ENCODE results near the gene CCL25.
A peak's percentile ranks its signal among the peaks of the same experiment; 100 is the strongest.
"Not testable (repeated sequence)": the region's sequence is repeated elsewhere in the genome, so short reads cannot be mapped to it uniquely, and the experiment has no call there.

Gene CCL25

GRCh38 chr19:8083141-8083540 is 30.6 kb downstream of the CCL25 start:
- DNase-seq: peak in 3 of 10 donors; percentile 55 to 64 (median 57)
- intact Hi-C loops (cut with DNase I): no loop called here

GRCh38 chr19:8084152-8084551 is 31.6 kb downstream of the CCL25 start:
- peak in 3 of 10 donors; percentile 47 to 74 (median 47) for DNase-seq
- intact Hi-C loops (cut with DNase I): no loop called here

- intact Hi-C loops (cut with DNase I): no loop called here
- DNase-seq: peak in 3 of 10 donors; percentile 50 to 68 (median 64)
These were observed 33.2 kb downstream of the CCL25 start for GRCh38 chr19:8085598-8086408.

GRCh38 chr19:8086849-8087248 is 34.3 kb downstream of the CCL25 start:
- DNase-seq: peak in 3 of 10 donors; percentile 47 to 80 (median 51)
- intact Hi-C loops (cut with DNase I): no loop called here

GRCh38 chr19:8087876-8088275 is 35.3 kb downstream of the CCL25 start:
- peak in 2 of 10 donors; percentile 41 to 69 for DNase-seq
- intact Hi-C loops (cut with DNase I): no loop called here

- peak in 1 of 10 donors; percentile 40 for DNase-seq
- intact Hi-C loops (cut with DNase I): no loop called here
These were observed 36.4 kb downstream of the CCL25 start for GRCh38 chr19:8088752-8089663.

GRCh38 chr19:8089664-8090601 is 37.4 kb downstream of the CCL25 start:
- DNase-seq: peak in 3 of 10 donors; percentile 24 to 67 (median 55)
- intact Hi-C loops (cut with DNase I): no loop called here

GRCh38 chr19:8090950-8091349 is 38.4 kb downstream of the CCL25 start:
- intact Hi-C loops (cut with DNase I): no loop called here

GRCh38 chr19:8093740-8094139 is 41.2 kb downstream of the CCL25 start:
- intact Hi-C loops (cut with DNase I): no loop called here
- DNase-seq: peak in 1 of 10 donors; percentile 12

More at GRCh38 chr19:8090950-8091349, 38.4 kb downstream of the CCL25 start:
- peak in 2 of 10 donors; percentile 39 to 48 for DNase-seq

GRCh38 chr19:8094336-8094735 is 41.8 kb downstream of the CCL25 start:
- intact Hi-C loops (cut with DNase I): no loop called here

GRCh38 chr19:8095354-8095886 is 42.9 kb downstream of the CCL25 start:
- DNase-seq: peak in 2 of 10 donors; percentile 11 to 19
- intact Hi-C loops (cut with DNase I): no loop called here

More at GRCh38 chr19:8094336-8094735, 41.8 kb downstream of the CCL25 start:
- DNase-seq: peak in 2 of 10 donors; percentile 14 to 64

- peak in 2 of 10 donors; percentile 39 to 51 for DNase-seq
- intact Hi-C loops (cut with DNase I): no loop called here
These were observed 43.5 kb downstream of the CCL25 start for GRCh38 chr19:8096071-8096470.

- DNase-seq: peak in 1 of 10 donors; percentile 37
- intact Hi-C loops (cut with DNase I): no loop called here
These were observed 44.6 kb downstream of the CCL25 start for GRCh38 chr19:8097198-8097597.

- intact Hi-C loops (cut with DNase I): no loop called here
- DNase-seq: no peak
These were observed 45.4 kb downstream of the CCL25 start for GRCh38 chr19:8097681-8098567.

- DNase-seq: peak in 2 of 10 donors; percentile 40 to 67
- intact Hi-C loops (cut with DNase I): no loop called here
These were observed 48.8 kb downstream of the CCL25 start for GRCh38 chr19:8101311-8101710.

GRCh38 chr19:8101910-8102309 is 49.4 kb downstream of the CCL25 start:
- DNase-seq; intact Hi-C loops (cut with DNase I): not testable (repeated sequence)

- DNase-seq: no peak
- intact Hi-C loops (cut with DNase I): no loop called here
These were observed 52.9 kb downstream of the CCL25 start for GRCh38 chr19:8105471-8105870.

- intact Hi-C loops (cut with DNase I): no loop called here
- no peak for DNase-seq
These were observed 54.8 kb downstream of the CCL25 start for GRCh38 chr19:8107301-8107903.

Measured in posterior cingulate gyrus (tissue), 11 donors.